HCT116 (cell line): ENCODE results near the gene XAB2. TPM values are rescaled to one million over a fixed set of nuclear protein-coding genes. Genes with fewer than 3 reads are reported as not detected.

Source experiments
- ATAC-seq: fragments of 200-7000 bp; cut with Tn5 transposase; 2 replicates; pipeline ENCODE4 v1.9.1; 2020; ENCODE audit warnings: mild to moderate bottlenecking, moderate library complexity
- BruUV-seq: library from RNA; stranded (reverse); fragments of 400-500 nt; replicated peaks from 2 replicates; lab custom pipeline; 2021; lab: Mats Ljungman, UMichigan
- CTCF ChIA-PET: fragments of 300-600 bp; sonication (Branson Sonifier 250); formaldehyde crosslinking; loops from one replicate; lab custom pipeline; 2021; ENCODE audit warnings: antibody characterized with exemption; lab: Charles Lee
- POLR2A ChIA-PET: fragments of 300-600, 350-600 bp; sonication (Branson Sonifier 250); formaldehyde crosslinking; loops from one replicate; lab custom pipeline; 2021; ENCODE audit warnings: antibody characterized with exemption; lab: Charles Lee
- RAD21 ChIA-PET, 2 experiments: fragments of 300-600 bp; sonication (Branson Sonifier 250); formaldehyde crosslinking; loops; one replicate each; lab custom pipeline; 2023; ENCODE audit warnings: low total read pairs in 2 of 2; ENCODE audit not compliant: uncharacterized antibody in 2 of 2, unreplicated experiment in 2 of 2, low non-redundant PET in 1 of 2; lab: Charles Lee
- DNase-seq: peaks from one replicate; pipeline ENCODE4 v3.0.0-alpha.2; 2010; ENCODE audit warnings: low read depth, low spot score
- H2AFZ ChIP-seq: fragments of 200-600 bp; shearing (Covaris generic), sonication (generic); 2 replicates; pipeline ENCODE4 v1.6.1; 2017; ENCODE audit warnings: low read depth, mixed run types, mixed read lengths, antibody characterized with exemption, low read length; ENCODE audit not compliant: poor library complexity, severe bottlenecking
- H3K27ac ChIP-seq: 2 replicates; pipeline ENCODE4 v1.5.1; 2012; ENCODE audit warnings: low read depth, low read length
- H3K27me3 ChIP-seq: fragments of 200-600 bp; sonication (generic); 2 replicates; pipeline ENCODE4 v1.6.1; 2016; ENCODE audit warnings: mixed run types, low read length, mixed read lengths; ENCODE audit not compliant: insufficient read depth
- H3K36me3 ChIP-seq, 2 experiments: fragments of 200-500 bp in 1 of 2; fragments of 200-600 bp in 1 of 2; sonication (Bioruptor generic) in 1 of 2; sonication (generic) in 1 of 2; 2 replicates each; pipeline versions ENCODE4 v1.5.1 to v1.6.1; 2014 to 2016; ENCODE audit warnings: low read length in 2 of 2, inconsistent platforms in 1 of 2, mixed read lengths in 1 of 2, mixed run types in 1 of 2; ENCODE audit not compliant: insufficient read depth in 2 of 2, control insufficient read depth in 1 of 2
- H3K4me1 ChIP-seq, 2 experiments: fragments of 200-600 bp in 1 of 2; sonication (generic) in 1 of 2; 2 replicates each; pipeline versions ENCODE4 v1.5.1 to v1.6.1; 2012 to 2017; ENCODE audit warnings: low read length in 2 of 2, inconsistent platforms in 1 of 2, mild to moderate bottlenecking in 1 of 2, mixed read lengths in 1 of 2, mixed run types in 1 of 2, moderate library complexity in 1 of 2; ENCODE audit not compliant: insufficient read depth in 2 of 2, control insufficient read depth in 1 of 2
- H3K4me2 ChIP-seq: fragments of 200-600 bp; sonication (generic); 2 replicates; pipeline ENCODE4 v1.6.1; 2017; ENCODE audit warnings: mixed run types, low read length, mixed read lengths
- H3K4me3 ChIP-seq, 2 experiments: fragments of 200-600 bp in 1 of 2; sonication (generic) in 1 of 2; replicated peaks in 1 of 2; 2 replicates each; pipeline ENCODE4 v1.5.1; 2011 to 2016; ENCODE audit warnings: low read length in 2 of 2, control low read depth in 1 of 2, low read depth in 1 of 2, mild to moderate bottlenecking in 1 of 2, mixed read lengths in 1 of 2, mixed run types in 1 of 2
- H3K79me2 ChIP-seq: fragments of 200-600 bp; sonication (generic); 2 replicates; pipeline ENCODE4 v1.6.1; 2017; ENCODE audit warnings: mild to moderate bottlenecking, mixed run types, low read length, moderate library complexity, mixed read lengths; ENCODE audit not compliant: insufficient read depth
- H3K9ac ChIP-seq: fragments of 200-600 bp; sonication (generic); 2 replicates; pipeline ENCODE4 v1.6.1; 2016; ENCODE audit warnings: low read length, mixed read lengths
- H3K9me2 ChIP-seq: fragments of 200-600 bp; sonication (generic), shearing (Covaris generic); 2 replicates; pipeline ENCODE4 v1.6.1; 2017; ENCODE audit warnings: mixed run types, mild to moderate bottlenecking, moderate library complexity; ENCODE audit not compliant: insufficient read depth
- H3K9me3 ChIP-seq, 2 experiments: fragments of 200-500 bp in 1 of 2; fragments of 200-600 bp in 1 of 2; sonication (Bioruptor generic) in 1 of 2; sonication (generic) in 1 of 2; 2 replicates each; pipeline ENCODE4 v1.6.1; 2014 to 2017; ENCODE audit warnings: low read length in 2 of 2, mixed read lengths in 2 of 2, inconsistent platforms in 1 of 2, low read depth in 1 of 2, mild to moderate bottlenecking in 1 of 2, mixed run types in 1 of 2, moderate library complexity in 1 of 2; ENCODE audit not compliant: control insufficient read depth in 1 of 2, insufficient read depth in 1 of 2
- H4K20me1 ChIP-seq: fragments of 200-600 bp; sonication (generic), shearing (Covaris generic); 2 replicates; pipeline ENCODE4 v1.6.1; 2017; ENCODE audit warnings: mixed run types, mild to moderate bottlenecking, moderate library complexity; ENCODE audit not compliant: insufficient read depth
- ATF3 ChIP-seq: IDR thresholded peaks from 2 replicates; pipeline ENCODE4 v1.6.1; 2012
- CBX3 ChIP-seq: IDR thresholded peaks from 2 replicates; pipeline ENCODE4 v1.6.1; 2012; ENCODE audit warnings: low read depth
- CEBPB ChIP-seq: IDR thresholded peaks from 2 replicates; pipeline ENCODE4 v1.6.1; 2012; ENCODE audit warnings: low read depth
- ELF1 ChIP-seq: IDR thresholded peaks from 2 replicates; pipeline ENCODE4 v1.6.1; 2012; ENCODE audit warnings: low read depth, borderline replicate concordance
- EZH2 ChIP-seq: fragments of 200-600 bp; sonication (generic); IDR thresholded peaks from 2 replicates; pipeline ENCODE4 v1.6.1; 2017; ENCODE audit warnings: antibody characterized with exemption, mixed run types
- FOSL1 ChIP-seq: IDR thresholded peaks from 2 replicates; pipeline ENCODE4 v1.6.1; 2012; ENCODE audit warnings: low read depth
- JUND ChIP-seq: IDR thresholded peaks from 2 replicates; pipeline ENCODE4 v1.6.1; 2012
- POLR2A ChIP-seq: IDR thresholded peaks from 2 replicates; pipeline ENCODE4 v1.7.0; 2011; ENCODE audit warnings: borderline replicate concordance; ENCODE audit not compliant: insufficient read depth, insufficient read length; ENCODE audit errors: extremely low read depth
- POLR2AphosphoS5 ChIP-seq: IDR thresholded peaks from 2 replicates; pipeline ENCODE4 v1.6.1; 2011; ENCODE audit warnings: mild to moderate bottlenecking, low read depth, low read length, moderate library complexity
- SIN3A ChIP-seq: IDR thresholded peaks from 2 replicates; pipeline ENCODE4 v1.6.1; 2012; ENCODE audit warnings: low read depth
- SP1 ChIP-seq: IDR thresholded peaks from 2 replicates; pipeline ENCODE4 v1.6.1; 2012; ENCODE audit warnings: low read depth
- SRF ChIP-seq: IDR thresholded peaks from 2 replicates; pipeline ENCODE4 v1.6.1; 2012; ENCODE audit warnings: low read depth
- TCF7L2 ChIP-seq: IDR thresholded peaks from 2 replicates; pipeline ENCODE4 v1.7.0; 2011; ENCODE audit warnings: borderline replicate concordance, inconsistent platforms; ENCODE audit not compliant: insufficient read depth, insufficient read length; ENCODE audit errors: extremely low read depth
- YY1 ChIP-seq: IDR thresholded peaks from 2 replicates; pipeline ENCODE4 v1.6.1; 2011; ENCODE audit warnings: low read length, low read depth, moderate library complexity, mild to moderate bottlenecking; ENCODE audit not compliant: insufficient replicate concordance; ENCODE audit errors: extremely low read depth
- ZBTB33 ChIP-seq: IDR thresholded peaks from 2 replicates; pipeline ENCODE4 v1.6.1; 2011; ENCODE audit warnings: mild to moderate bottlenecking, low read length, moderate library complexity; ENCODE audit not compliant: insufficient replicate concordance; ENCODE audit errors: extremely low read depth
- ZFX ChIP-seq: fragments of 450-650 bp; IDR thresholded peaks from 2 replicates; pipeline ENCODE4 v1.6.1; 2017
- ZNF274 ChIP-seq: fragments of 200-500 bp; sonication (Bioruptor generic); IDR thresholded peaks from 2 replicates; pipeline ENCODE4 v1.6.1; 2014; ENCODE audit warnings: mild to moderate bottlenecking, low read depth, low read length, inconsistent platforms
- intact Hi-C: fragments of 100-400 bp; cut with micrococcal nuclease; formaldehyde crosslinking; loops from 2 replicates; pipeline ENCODE4 v1.10.0; 2022
- total RNA-seq: library from RNA; stranded (reverse); gene quantifications from one replicate; pipeline ENCODE4 v1.2.1, GENCODE V29; 2021; ENCODE audit not compliant: unreplicated experiment
- TF ChIP-seq, protein P1 (sequence below), 3 experiments: fragments of 200-600 bp in 1 of 3; sonication (generic) in 1 of 3; IDR thresholded peaks in 2 of 3; conservative IDR thresholded peaks in 1 of 3; 2 replicates each; pipeline ENCODE4 v1.5.1; 2012 to 2017; ENCODE audit warnings: low read depth in 2 of 3, low read length in 2 of 3, antibody characterized with exemption in 1 of 3, borderline replicate concordance in 1 of 3, control low read depth in 1 of 3, mild to moderate bottlenecking in 1 of 3, mixed read lengths in 1 of 3, mixed run types in 1 of 3, moderate library complexity in 1 of 3; ENCODE audit not compliant: insufficient read depth in 1 of 3
- TF ChIP-seq, protein P2 (sequence below): IDR thresholded peaks from 2 replicates; pipeline ENCODE4 v1.6.1; 2012; ENCODE audit warnings: low read depth
- TF ChIP-seq, protein P3 (sequence below): IDR thresholded peaks from 2 replicates; pipeline ENCODE4 v1.6.1; 2012

The XAB2 gene
- total RNA-seq, 1 experiment from 2014 or later: 103 TPM

GRCh38 chr19:7631577-7631976 is 2.2 kb upstream of the XAB2 start:
- Histone ChIP-seq H3K27me3 (no peaks in the 10 kb centered on the region), H3K9me2 (no peaks in the 10 kb centered on the region), H3K4me1 (peaks cover 9 to 23% of the 10 kb centered on the region in 2 experiments), H2AFZ (no peak overlapping the region), H3K79me2 (peaks cover 55% of the 10 kb centered on the region), H3K4me2 (no peak overlapping the region), H3K9ac (no peak overlapping the region), H3K36me3 (peaks cover 0 to 7% of the 10 kb centered on the region in 2 experiments; a peak in 3 of 4 replicates), H3K4me3 (no peak overlapping the region), H3K27ac (no peak overlapping the region), H4K20me1 (no peaks in the 10 kb centered on the region), H3K9me3 (no peaks in the 10 kb centered on the region)
- no peak for DNase-seq
- ChIA-PET CTCF (no interaction called here), POLR2A (no interaction called here), RAD21 (no interaction called here)
- BruUV-seq: no TSS peak
- ATAC-seq: no peak
- TF ChIP-seq, protein P1, sequence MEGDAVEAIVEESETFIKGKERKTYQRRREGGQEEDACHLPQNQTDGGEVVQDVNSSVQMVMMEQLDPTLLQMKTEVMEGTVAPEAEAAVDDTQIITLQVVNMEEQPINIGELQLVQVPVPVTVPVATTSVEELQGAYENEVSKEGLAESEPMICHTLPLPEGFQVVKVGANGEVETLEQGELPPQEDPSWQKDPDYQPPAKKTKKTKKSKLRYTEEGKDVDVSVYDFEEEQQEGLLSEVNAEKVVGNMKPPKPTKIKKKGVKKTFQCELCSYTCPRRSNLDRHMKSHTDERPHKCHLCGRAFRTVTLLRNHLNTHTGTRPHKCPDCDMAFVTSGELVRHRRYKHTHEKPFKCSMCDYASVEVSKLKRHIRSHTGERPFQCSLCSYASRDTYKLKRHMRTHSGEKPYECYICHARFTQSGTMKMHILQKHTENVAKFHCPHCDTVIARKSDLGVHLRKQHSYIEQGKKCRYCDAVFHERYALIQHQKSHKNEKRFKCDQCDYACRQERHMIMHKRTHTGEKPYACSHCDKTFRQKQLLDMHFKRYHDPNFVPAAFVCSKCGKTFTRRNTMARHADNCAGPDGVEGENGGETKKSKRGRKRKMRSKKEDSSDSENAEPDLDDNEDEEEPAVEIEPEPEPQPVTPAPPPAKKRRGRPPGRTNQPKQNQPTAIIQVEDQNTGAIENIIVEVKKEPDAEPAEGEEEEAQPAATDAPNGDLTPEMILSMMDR (IDR thresholded peaks at IDR 0.05 in 2 of 3, conservative IDR thresholded peaks at IDR 0.05 in 1 of 3; ENCODE audit: borderline replicate concordance in 1 of 3, insufficient read depth in 1 of 3, low read depth in 2 of 3, low read length in 2 of 3): no peak
- TF ChIP-seq ATF3 (no peak), POLR2AphosphoS5 (no peak), FOSL1 (no peak), ZNF274 (no peak), POLR2A (no peak), YY1 (no peak), ZBTB33 (no peak), SP1 (no peak), CEBPB (no peak), CBX3 (no peak), SRF (no peak), ZFX (no peak), TCF7L2 (no peak), SIN3A (no peak), ELF1 (no peak), EZH2 (no peak), JUND (no peak)
- TF ChIP-seq, protein P2, sequence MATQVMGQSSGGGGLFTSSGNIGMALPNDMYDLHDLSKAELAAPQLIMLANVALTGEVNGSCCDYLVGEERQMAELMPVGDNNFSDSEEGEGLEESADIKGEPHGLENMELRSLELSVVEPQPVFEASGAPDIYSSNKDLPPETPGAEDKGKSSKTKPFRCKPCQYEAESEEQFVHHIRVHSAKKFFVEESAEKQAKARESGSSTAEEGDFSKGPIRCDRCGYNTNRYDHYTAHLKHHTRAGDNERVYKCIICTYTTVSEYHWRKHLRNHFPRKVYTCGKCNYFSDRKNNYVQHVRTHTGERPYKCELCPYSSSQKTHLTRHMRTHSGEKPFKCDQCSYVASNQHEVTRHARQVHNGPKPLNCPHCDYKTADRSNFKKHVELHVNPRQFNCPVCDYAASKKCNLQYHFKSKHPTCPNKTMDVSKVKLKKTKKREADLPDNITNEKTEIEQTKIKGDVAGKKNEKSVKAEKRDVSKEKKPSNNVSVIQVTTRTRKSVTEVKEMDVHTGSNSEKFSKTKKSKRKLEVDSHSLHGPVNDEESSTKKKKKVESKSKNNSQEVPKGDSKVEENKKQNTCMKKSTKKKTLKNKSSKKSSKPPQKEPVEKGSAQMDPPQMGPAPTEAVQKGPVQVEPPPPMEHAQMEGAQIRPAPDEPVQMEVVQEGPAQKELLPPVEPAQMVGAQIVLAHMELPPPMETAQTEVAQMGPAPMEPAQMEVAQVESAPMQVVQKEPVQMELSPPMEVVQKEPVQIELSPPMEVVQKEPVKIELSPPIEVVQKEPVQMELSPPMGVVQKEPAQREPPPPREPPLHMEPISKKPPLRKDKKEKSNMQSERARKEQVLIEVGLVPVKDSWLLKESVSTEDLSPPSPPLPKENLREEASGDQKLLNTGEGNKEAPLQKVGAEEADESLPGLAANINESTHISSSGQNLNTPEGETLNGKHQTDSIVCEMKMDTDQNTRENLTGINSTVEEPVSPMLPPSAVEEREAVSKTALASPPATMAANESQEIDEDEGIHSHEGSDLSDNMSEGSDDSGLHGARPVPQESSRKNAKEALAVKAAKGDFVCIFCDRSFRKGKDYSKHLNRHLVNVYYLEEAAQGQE: no peak
- TF ChIP-seq, protein P3, sequence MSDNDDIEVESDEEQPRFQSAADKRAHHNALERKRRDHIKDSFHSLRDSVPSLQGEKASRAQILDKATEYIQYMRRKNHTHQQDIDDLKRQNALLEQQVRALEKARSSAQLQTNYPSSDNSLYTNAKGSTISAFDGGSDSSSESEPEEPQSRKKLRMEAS: no peak
- intact Hi-C loops: no loop called here
